ENCODE measurements around the gene FAM13C.
"Not testable (repeated sequence)": the region's sequence is repeated elsewhere in the genome, so short reads cannot be mapped to it uniquely, and the experiment has no call there.

FAM13C gene

DNA sequence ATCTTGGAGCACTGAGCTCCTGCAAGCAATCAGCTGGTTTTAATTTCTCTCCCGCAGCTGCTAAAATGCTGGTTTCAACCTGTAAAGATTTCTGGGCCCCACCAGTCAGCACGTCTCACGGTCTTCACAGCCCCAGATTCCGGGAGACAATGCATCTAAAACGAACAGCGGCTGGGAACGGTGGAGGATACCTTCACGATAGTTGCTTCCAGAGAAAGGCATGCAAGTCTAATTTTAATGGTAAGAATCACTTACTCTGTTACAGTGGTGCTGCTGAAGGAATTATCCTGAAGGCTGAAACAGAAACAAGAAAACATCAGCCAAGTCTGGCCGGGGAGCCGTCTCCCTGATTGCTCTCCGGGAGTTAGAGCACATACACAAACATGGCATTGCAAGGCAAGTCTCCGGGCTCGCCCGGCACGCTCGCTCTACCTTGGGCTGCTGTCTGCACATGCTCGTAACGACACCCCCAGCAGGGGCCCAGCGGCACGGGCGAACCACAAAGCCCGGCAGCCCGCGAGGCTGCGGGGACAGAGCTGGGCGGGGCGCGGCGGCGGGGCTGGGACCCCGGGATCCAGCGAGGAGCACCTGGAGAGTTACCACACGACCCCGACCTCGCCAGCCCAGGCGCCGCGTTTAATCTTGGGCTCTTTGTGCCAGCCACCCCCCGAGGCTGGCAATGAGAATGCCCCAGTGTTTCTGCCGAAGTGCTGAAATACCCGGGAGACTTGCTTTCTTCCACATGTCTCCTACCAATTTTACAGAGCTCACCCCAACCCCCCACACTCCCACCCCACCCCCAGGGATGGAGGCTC lies at the start of gene FAM13C:
FAM13C (minus strand) TSS at position 406 of the 815 bp plus-strand sequence; CDS start at position 317, 89 bp downstream.
- DNase-seq: no peak

DNA sequence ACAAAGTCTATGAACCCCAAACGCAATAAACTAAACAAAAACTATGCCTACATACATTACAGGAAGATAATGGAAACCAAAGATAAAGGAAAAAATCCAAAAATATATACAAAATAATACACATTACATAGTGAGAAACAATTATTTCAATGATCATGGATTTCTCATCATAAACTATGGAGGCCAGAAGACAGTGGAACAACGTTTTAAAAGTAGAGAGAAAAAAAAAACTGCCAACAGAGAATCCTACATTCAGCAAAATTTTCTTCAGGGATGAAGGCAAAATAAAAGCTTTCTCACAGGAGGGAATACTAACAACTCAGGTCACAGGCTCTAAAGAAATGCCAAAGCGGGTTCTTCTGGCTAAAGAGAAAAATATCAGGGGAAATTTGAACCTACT lies 42.9 kb upstream of the FAM13C start:
- DNase-seq: no peak

DNA sequence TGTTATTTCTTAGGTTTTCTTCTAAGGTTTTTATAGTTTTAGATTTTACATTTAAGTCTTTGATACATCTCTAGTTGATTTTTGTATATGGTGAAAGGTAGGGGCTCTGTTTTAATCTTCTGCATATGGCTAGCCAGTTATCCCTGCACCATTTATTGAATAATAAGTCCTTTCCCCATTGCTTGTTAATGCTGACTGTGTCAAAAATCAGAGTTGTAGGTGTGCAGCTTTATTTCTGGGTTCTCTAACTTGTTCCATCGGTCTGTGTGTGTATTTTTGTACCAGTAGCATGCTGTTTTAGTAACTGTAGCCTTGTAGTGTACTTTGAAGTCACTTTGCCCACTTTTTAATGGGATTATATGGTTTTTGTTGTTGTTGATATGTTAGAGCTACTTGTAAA lies 37.9 kb upstream of the FAM13C start:
- no peak for DNase-seq

DNA sequence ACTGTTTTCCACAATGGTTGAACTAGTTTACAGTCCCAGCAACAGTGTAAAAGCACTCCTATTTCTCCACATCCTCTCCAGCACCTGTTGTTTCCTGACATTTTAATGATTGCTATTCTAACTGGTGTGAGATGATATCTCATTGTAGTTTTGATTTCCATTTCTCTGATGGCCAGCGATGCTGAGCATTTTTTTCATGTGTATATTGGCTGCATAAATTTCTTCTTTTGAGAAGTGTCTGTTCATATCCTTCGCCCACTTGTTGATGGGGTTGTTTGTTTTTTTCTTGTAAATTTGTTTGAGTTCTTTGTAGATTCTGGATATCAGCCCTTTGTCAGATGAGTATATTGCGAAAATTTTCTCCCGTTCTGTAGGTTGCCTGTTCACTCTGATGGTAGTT lies 37.0 kb upstream of the FAM13C start:
- DNase-seq: not testable (repeated sequence)

DNA sequence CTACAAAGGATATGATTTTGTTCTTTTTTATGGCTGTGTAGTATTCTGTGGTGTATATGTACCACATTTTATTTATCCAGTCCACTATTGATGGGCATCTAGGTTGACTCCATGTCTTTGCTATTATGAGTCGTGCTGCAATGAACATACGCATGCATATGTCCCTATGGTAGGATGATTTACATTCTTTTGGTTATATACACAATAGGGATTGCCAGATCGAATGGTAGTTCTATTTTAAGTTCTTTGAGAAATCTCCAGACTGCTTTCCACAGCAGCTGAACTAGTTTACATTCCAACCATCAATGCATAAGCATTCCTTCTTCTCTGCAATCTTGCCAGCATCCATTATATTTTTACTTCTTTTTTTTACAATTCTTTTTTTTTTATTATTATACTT lies 35.6 kb upstream of the FAM13C start:
- no peak for DNase-seq

DNA sequence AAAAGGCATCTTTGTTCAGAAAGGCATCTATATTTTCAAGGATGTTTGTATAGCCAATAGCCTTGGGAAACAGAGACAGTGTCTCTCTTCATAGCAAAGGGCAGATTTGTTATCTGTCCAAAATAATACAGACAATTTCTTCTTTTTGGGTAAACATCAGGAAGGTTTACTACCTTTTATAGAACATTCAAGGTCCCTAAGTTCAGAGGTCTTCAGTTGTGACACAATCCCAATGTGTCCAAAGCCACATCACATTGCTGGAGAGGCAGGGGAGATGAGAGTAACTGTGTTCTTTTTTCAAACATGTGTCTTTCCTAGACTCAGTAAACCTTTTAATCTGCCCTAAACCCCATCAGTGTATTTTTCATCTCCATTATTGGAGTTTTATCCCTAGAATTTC lies 33.6 kb upstream of the FAM13C start:
- no peak for DNase-seq

DNA sequence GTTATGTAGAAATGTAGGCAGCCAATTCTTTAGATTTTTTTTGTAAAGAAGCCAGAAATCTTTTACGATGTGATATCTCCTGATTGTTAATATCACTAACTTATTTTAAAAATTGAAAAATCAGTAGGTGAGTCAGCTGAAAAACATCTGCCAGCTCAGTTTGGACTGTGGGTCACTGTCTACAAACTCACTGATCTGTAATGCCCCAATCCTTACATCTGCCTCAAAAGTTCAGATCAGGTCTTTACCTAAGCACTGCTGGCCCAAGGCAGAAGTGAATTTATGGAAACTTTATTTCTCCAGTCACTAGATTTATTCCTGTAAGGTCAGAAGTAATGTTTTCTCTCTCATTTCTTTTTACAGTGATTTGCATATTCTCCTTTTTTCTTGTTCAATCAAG lies 31.0 kb upstream of the FAM13C start:
- no peak for DNase-seq

DNA sequence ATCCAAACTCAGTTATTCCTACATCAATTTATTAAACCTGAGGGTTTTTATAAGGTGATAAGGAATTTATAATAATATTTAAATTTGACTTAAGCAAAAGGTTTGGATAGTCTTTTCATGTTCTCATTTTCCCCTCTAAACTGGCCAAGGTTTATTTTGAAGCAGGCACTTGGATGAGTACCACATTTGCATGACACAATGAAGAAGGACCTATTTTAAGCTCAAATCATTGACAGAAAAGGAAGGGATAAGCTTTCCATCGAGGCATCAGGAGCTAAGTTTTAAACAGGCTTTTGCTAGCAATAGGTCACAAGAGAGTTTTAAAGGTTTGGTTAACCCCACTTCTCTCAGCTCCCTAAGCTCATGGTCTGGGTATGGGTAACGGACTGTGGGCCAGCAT lies 28.7 kb upstream of the FAM13C start:
- DNase-seq: no peak

DNA sequence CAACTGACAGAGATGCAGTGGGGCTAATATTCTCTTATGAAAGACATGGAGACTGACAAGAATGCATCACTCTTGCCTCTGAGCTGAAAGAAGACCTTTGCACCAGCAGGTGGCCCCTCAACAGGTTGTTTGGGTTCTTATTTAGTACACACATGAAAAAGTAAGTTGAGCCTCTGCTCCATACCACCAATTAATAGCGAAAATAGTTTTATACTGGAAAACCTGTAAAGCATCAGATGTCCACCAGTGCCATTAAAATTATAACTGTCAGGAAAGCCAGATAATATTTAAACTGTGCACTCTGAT lies 26.3 kb upstream of the FAM13C start:
- no peak for DNase-seq

DNA sequence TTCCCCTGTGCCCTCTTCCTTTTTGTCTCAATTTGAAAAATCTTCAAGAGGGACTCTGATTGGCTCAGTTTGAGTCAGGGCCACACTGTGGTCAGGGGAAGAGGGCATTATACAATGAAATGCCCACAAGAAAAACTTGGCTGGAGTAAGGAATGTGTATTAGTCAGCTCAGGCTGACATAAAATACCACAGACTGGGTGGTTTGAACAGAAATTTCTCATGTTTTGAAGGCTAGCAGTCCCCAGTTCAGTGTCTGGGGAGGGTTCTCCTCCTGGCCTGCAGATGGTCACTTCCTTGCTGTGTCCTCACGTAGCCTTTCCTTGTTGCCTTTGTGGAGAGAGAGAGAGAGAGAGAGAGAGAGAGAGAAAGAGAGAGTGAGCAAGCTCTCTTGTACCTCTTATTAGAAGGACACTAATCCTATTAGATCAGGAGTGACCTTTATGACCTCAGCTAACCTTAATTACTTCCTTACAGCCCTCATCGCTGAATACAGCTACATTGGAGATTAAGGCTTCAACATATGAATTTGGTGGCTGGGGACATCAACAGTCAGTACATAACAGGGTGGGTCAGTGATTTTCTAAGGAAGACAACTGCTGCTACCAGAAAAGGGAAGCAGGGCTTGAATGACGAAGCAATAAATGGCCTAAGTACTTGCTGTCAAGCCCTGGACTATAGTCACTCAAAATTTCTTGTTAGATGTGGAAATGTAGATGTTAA lies 25.8 kb upstream of the FAM13C start:
- DNase-seq: no peak

DNA sequence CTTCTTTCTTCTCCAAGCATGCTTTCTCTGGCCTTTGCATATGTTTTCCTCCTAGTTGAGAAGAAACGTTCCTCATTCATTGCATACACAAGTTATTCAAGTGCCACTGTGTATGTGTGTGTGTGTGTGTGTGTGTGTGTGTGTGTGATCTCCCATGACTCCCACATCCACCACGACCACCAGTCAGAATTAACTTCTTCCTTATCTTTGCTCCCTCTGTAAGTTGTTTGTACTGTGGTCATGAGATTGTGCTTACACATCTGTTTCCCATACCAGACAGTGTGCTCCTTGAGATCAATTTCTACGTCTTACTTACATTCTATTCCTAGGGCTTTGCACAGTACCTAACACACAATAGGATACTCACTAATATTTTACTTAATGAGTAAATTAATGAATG lies 22.4 kb upstream of the FAM13C start:
- DNase-seq: no peak

DNA sequence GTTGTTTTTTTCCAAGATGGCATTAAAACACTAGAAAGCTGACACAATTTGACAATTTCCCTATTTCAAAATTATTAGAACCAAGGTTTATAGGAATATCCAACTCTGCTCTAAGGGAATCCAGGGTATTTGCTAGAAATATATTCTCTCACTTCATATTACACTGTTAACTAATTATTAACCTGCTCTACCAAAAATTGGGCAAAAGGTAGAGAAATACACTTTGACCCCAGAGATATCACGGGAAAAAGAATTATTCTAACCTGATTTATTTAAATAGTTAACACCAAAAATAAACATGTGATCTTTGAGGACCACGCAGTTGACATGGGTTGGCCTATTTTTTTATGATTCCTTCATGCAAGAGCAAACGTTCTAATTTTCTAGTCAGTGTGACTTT lies 21.6 kb upstream of the FAM13C start:
- no peak for DNase-seq

DNA sequence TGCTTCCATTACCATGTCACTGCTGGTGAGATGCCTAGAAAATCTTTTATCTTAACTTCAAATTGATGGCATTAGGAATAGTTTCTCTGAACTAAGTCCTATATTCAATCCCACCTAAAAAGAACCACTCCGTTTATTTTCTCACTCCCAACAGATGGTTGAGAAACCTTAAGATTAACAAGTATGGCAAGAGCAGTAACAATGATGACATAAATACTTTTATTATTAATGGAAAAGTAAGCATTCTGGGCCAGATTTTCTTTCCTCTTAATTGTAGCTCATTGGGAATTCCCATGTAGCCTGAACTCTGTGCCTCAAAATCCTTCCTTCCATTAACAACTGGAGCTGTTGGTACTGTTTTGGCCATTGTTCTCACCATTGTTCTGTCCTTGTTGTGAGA lies 21.1 kb upstream of the FAM13C start:
- no peak for DNase-seq

DNA sequence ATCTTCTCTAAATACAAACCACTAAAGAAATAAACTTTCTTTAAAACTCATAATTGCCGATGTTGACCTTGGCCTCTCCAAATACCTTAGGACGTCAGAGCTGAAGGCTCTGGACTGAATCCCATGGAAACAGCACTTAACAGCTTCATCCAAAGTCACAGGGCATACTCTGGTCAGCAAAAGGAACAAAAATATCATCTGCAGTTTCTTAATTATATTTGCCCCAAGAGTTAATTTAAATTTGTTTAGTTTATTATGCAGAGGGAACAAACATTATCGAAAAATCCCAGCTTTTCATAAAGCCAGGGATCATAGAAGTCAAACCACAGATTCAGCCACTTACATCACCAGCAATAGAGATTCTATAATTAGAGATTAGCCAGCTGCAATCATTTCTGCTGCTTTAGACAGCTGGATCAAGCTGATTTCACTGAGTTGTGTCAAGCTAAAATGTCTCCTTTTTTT lies 20.5 kb upstream of the FAM13C start:
- DNase-seq: no peak

DNA sequence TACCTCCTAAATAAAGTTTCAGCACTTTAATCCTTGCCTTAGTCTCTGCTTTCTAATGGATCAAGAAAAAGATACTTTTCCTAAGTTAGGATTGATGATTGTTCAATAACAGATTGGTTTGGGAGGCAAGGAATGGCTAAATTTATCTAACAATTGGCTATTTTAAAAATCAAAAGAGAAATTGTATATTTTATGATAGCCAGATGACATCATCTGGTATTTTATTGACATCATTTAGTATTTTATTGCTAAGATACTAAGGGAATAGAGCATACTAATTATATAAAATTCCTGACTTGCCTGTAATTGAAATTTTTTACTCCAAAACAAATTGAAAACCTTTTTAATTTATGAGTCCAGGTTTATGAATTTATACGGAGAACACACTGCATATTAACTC lies 19.3 kb upstream of the FAM13C start:
- DNase-seq: no peak

DNA sequence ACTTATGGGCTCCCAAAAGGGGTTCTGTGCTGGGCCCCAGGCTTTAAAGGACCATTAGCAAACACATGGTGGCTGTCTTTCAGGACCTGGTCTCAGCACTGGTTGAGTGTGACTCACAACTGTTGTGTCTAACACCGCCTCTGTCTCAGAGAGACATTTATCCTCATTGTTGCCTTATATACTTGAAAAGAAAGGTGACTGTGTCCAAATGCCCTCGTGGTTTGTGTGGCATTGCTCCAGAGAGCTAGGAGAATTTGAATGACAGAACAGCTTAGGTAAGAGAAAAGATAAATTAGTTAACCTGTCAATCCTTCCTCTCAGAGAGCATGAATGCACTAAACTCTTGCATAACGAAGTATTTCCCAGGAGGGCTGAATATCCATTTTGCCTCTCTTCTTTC lies 14.5 kb upstream of the FAM13C start:
- DNase-seq: no peak

DNA sequence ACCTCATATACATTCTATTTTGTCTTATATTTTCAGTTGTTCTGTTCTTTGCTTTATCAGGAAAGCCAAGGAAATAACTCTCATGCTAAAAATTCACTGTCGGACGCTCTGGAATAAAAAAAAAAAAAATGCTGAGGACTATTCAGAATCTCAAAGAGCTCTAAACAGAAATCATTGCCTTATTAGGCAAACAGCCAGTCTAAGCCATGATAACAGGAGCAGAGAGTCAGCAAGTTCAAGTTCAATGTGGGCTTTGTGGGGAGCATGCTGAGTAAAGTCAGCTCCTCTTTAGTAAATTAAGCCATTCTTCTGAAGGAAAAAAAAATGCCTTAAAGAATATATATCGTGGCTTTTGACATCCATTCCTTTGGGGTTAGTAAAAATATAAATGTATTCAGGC lies 13.6 kb upstream of the FAM13C start:
- DNase-seq: no peak

DNA sequence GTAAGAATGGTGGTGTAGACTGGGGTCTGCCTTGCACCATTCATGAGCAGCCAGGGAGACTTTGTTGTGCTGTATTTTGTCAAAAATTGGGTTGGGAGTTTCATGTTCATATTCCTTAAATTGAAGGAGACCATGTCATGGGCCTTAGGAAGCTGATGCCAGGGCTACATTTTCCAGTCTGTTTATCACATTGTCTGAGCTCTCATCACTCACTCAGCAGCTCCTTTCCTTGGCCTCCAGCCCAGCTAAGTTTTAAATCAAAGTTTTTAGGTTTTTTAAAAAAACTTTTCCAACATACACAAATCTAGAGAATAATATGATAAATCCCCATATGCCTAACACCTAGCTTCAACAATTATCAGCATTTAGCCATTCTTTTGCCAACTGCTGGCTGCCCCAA lies 12.6 kb upstream of the FAM13C start:
- DNase-seq: no peak

DNA sequence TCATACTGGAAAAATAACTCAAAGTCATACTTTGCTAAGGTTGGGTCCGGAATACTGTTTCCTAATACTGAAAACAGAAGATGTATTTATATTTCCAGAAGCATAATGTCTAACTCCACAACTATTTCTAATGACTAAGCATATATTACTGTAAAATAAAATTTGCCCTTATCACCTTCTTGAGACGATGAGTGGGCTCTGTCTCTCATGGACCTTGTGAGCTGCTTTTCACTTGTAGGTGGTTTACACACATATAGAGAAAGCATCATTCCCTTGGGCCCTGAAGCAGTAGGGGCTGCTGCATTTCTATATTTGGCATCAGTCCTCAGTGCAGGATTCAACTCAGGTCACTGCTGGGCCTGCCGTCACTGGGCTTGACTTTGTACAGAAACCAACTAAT lies 10.7 kb upstream of the FAM13C start:
- DNase-seq: no peak

DNA sequence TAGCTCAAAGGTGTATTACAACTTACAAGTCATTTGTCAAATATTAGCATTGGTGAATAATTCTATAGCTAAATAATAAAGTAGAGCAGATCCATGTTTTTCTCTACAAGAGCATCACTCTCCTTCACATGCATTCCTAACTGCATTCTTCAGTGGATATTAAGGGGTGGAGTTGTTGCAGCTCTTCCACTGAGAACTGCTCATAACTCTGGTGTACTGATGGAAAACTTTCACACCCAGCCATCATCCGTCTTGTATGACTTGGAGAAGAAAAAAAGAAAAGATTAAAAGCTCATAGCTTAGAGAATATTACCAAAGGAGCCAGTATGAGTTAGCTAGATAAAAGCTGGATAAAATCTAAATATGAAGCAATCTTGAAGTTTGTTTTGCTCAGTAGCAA lies 10.2 kb upstream of the FAM13C start:
- no peak for DNase-seq

DNA sequence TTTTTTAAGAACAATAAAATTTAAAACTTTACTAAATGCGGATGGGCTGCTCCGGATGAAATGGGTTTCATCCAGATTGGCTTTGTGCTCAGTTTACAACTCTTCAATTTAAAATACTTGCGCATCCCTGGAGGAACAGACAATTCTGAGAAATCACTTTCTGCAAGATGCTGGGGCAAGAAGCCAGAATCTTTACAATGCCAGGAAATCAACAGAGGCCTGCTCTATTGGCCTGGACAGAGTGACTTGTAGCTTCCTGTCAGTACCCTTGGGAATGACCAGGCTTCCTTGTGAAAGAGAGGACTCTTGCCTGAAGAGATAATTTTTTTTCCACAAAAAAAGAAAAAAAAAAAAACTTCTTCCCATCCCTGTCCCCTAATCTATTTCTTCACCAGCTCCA lies 3.9 kb upstream of the FAM13C start:
- no peak for DNase-seq

DNA sequence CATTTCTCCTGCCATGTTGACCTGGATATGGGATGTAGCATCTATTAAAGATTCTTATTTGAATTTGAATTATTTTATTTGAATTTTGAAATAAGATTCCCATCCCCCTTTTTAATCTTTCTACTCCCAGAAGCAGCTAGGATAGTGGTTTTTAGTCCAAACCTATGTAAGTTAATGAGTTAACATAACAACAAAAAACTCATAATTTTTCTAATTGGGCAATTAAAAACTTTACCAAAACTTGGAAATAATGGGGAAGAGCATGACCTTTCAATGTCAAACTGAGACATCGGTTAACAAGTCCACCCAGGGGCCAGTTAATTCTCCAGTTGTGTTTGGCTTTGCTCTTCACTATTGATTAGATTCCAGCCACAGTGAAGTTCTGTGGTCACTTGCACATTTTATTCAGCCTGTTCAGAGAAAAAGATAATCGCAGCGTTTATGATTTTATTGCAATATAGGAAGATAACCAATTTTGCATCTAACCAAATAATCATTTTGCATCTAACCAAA lies 1.2 kb upstream of the FAM13C start:
- DNase-seq: no peak

DNA sequence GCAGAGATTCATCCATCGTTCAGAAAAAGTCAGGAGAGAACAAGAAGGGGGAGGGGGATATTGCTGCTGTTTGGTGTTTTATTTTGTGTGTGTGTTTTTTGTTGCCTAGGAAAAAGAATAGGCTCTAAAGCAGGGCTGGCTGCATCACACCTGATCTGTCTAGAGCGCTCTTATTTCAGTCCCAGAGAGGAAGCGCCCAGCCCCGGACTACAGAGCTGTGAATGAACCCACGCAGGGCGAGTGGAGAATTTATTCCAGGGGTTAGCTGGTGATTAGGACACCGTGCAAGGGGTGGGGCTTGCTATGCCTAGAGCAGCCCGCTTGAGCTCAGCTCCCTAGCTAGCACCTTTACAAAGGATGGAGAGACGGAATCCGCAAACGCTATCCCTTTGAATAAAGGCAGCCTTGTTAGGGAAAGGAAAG lies 621 bp upstream of the FAM13C start:
- DNase-seq: no peak

DNA sequence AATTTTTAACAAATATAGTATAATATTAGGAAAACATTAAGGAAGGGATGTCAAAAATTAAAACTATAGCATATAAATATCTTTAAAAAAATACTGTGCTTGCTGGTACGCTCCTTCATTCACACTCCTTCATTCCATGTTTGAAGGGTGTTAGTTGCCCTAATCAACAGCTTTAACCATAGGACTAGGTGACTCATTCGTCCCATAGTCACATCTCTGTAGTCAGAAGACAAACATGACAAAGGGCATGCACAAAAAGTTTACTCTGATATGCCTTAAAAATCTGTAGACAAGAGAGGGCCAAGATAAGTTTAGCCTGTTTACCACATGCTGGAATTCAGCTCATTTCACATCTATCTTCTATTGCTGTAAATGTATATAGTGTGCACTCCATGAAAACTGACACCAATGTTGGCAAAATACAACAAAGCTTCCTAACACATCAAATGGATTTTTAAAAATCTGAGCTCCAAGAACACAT lies 646 bp downstream of the FAM13C start:
- no peak for DNase-seq

Data from CD4-positive, alpha-beta T cell treated with Interleukin-15 for 1 hour (primary cell).